HG03175 (cell line): ENCODE results near the gene MAST2.

ENCODE experiments used
- ATAC-seq: cut with Tn5 transposase; IDR thresholded peaks from one replicate; pipeline ENCODE4 v1.9.1; 2021; ENCODE audit warnings: mild to moderate bottlenecking, moderate library complexity; ENCODE audit not compliant: unreplicated experiment

MAST2 gene

DNA sequence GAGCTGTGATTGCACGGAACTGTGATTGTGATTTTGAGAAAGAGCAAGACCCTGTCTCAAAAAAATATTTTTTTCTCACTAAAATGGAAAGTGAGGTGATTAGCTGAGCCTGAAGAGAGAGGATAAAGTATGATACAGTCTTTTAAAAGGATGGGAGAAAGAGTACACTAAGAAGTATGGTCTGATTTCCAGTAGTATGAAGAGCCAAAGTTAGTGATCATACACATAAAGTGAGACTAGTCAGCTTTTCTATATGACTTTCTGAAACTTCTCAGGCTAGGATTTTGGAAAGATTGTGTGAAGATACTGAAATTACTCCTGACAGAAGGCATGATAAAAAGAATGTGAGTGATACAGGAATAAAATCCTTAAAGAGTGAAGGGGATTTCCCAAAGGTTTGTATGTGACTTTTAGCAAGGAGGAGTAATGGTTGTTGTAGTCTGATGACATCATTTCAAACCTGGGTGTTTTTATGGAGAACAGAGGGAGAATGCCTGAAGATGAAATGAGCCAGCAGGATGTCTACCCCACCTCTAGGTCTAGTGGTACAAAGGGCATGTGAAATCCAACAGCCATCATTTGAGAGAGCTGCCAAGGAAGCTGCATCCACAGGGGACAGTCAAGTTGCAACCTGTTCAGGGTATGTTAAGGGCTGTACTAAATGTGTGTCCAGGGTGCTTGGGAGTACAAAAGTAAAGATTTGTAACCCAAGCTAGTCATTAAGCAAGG is 171.3 kb downstream of the MAST2 start:
- ATAC-seq = no peak

DNA sequence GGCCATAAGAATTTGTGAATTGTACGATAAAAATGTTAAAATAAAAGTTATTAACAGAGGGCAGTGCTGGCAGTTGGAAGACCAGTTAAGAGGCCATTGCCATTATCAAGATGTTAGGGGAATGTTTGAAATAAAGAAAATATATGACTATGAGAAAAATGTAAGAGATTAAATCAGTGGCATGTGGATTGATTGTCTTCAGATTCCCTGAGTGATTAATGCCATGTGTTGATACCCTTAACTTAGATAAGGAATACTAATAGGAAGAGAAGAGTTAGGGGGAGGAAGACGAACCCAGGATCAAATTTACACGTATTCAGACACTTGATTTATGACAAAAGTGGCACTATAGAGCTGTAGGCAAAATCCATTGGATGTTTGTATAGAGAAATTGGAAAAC is 173.2 kb downstream of the MAST2 start:
- ATAC-seq = no peak

DNA sequence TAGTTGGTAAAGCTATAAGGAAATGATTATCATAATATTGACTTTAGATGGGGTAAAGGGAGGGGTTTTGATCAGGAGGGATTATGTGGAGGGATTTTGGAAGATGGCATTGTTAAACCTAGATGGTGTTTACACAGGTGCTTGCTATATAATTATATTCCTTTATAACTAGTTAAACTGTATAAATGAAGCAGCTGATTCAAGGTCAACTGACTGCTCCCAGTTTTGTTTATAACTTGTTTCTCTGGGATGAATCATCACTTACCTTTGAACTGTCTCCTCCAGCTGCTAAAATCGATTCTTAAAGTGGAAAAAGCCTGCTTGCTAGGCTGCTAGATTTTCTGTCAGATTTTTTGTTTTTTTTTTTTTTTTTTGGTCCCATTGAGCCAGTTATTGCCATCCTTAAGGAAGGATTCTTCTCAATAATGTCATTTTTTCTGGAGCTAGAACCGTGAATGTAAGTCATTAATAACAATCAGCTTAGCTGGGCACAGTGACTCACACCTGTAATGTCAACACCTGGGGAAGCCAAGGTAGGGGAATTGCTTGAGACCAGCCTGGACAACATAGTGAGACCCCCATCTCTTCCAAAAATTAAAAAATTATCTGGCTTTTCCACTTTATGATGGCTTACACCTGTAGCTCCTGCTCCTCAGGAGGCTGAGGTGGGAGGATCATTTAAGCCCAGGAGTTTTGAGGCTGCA is 175.8 kb downstream of the MAST2 start:
- no peak for ATAC-seq

DNA sequence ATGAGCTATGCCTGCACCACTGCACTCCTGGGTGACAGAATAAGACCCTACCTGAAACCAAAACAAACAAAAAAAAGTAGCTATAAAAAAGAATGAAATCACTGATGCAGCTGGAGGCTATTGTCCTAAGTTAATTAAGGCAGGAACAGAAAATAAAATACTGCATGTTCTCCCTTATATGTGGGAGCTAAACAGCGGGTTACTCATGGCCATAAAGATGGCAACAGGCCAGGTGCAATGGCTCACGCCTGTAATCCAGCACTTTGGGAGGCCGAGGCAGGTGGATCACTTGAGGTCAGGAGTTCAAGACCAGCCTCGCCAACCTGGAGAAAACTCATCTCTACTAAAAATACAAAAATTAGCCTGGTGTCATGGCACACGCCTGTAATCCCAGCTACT is 176.4 kb downstream of the MAST2 start:
- no peak for ATAC-seq

DNA sequence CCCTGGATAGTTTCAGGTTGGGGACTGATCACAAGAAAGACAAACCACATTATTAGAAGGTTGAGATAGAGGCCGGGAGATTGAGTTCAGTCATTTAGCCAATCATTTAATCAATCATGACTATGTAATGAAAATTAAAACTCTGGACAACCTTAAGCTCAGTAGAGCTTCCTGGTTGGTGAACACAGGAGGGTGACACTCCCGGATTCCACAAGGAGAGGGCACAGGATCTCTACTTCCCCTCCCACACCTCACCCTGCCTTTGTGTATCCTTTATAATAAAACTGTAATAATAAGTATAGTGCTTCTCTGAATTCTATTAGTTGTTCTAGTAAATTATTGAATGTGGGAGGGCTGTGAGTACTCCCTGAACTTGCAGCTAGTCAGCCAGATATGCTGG is 178.9 kb downstream of the MAST2 start:
- no peak for ATAC-seq

DNA sequence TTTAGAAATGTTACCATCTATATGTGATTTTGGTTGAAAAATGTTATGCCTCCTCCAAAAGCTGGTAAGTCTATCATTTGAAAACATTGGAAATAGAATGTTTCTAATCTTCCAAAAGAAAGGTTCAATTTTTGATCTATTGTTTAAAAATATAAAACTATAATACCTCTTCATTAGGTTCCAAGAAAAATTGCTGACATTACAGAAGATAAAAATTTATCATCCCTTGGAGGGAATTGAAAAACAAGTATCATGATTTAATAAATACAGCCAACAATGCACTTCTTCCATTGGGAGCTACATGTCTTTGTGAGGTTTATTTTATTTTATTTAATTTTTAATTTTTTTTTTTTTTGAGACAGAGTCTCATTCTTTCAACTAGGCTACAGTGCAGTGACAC is 180.6 kb downstream of the MAST2 start:
- no peak for ATAC-seq

DNA sequence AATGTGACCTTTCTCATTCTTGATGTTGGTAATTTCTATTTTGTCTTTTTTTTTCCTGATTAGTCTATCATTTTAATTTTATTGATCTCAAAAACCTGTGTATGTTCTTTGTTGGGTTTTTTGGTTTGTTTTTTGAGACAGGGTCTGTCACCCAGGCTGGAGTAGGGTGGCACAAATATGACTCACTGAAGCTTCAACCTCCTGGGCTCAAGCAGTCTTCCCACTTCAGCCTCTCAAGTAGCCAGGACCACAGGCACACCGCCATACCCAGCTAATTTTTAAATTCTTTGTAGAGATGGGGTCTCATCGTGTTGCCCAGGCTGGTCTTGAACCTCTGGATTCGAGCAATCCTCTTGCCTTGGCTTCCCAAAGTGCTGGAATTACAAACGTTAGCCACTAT is 183.8 kb downstream of the MAST2 start:
- no peak for ATAC-seq

DNA sequence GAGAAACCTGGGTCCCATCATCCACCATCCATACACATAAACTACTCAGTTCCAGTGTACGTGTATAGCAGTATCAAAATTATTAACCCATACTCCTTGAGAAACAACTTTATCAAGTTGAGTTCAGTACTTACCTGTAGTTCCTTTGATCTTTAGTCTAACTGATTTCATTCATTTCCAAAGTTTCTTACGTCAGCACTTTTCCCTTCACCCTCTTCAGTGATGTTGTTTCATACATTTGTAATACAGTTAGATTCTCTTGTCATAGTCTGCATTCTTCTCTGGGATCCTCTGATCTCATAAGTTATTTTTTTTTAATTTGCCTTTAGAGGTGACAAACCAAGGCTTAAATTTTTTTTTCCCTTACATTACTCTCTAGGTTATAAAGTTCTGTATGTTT is 185.8 kb downstream of the MAST2 start:
- no peak for ATAC-seq

DNA sequence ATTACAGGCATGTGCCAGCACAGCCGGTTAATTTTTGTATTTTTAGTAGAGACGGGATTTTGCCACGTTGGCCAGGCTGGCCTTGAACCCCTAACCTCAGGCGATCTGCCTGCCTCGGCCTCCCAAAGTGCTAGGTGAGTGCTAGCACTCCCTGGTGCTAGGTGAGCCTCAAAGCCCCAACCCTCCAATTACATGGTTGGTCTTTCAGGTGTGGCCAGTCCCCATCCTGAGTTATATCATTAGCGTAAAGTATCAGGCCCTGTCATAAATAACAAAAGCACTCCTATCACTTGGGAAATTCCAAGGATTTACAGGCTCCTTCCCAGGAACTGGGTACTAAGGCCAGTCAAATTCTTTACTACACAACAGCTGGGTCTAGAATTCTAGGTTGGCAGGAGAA is 191.0 kb downstream of the MAST2 start:
- no peak for ATAC-seq

DNA sequence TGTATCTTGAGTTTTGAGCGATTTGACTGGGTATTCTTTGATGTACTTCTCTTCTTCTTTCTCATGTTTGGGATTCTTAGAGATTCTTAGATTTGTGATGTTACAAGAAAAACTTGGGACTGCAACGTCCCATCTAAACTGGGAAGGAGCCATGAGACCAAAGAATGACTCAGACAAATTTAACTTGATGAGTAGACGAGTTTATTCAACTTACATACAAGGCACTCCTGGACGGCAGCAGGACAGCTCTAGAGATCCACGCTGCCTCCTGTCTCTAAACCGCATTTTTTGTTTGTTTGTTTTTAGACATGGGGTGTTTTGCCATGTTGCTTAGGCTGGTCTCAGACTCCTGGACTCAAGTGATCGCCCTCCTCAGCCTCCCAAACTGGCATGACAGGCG is 191.9 kb downstream of the MAST2 start:
- no peak for ATAC-seq

DNA sequence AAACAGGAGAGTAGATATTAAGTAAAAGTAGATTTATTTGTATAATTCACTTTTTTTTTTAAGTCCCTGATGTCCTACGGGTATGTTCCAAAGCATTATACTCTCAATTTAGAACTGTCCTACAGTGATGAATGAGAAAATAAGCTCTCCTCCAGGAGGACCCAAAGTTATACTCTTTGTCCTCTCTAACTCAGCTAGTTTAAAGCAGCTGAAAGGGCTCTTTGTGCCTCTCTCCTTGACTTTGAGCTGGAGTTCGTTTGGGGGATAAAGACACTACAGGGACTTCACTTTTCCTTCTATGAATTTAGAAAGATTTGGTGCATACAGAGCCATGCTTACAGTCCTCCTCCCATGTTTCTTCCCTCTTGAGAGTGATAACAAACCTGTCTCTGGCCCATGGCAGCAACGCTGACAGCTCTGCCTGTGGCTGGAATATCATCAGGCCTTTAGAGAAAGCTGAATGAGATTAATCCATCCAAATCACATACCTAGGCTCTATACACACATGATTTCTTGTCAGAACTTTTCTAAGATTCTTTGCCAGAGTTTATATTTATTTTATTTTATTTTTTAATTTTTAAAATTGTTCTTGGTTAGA is 194.7 kb downstream of the MAST2 start:
- ATAC-seq = no peak

DNA sequence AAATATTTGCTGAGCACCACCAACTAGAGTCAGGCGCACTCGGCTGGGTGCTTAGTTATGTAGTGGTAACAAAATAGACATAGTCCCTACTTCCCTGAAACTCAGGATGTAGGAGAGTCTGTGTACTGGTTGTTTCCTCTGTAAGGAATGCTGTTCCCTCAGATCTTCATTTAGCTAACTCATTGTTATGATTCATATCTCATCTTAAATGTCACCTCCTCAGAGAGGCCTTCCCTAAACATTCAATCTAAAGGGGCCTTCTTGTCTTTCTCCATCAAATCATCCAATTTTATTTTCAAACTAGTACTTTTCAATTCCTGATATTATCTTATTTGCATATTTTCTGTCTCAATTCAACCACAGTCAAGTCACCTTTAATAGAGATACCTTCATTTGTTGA is 196.1 kb downstream of the MAST2 start:
- ATAC-seq = no peak

DNA sequence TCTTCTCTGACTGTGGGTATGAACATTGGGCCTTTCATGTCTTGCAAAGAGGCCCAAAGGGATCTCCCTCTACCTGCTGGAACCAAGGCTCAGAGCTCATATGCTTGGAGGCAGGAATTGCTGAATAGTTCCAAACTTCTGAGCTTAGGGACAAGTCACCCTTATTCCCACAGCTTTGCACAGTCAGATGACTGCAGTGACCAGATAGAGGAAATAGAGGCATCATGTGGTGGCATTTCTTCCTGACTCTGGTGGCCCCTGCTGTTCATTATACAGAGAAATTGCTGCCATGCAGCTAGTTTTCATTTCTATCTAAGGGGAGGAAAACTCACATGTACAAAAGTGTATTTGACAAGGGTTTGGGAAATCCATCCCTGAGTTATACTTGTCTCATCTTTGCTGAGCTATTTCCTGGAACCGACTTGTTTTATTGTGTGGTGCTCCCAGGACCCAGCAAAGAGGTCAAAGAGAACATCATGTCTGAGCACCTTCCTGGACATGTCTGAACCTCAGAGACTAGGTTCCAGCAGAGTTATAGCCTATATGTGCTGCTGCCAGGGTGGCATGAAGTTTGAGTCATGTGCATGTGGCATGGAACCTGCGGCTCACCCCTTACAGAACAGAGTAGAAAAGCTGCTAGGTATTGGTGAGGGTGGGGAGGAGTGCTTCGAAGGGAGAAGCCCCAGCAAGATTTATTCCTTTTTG is 197.8 kb downstream of the MAST2 start:
- ATAC-seq = no peak

DNA sequence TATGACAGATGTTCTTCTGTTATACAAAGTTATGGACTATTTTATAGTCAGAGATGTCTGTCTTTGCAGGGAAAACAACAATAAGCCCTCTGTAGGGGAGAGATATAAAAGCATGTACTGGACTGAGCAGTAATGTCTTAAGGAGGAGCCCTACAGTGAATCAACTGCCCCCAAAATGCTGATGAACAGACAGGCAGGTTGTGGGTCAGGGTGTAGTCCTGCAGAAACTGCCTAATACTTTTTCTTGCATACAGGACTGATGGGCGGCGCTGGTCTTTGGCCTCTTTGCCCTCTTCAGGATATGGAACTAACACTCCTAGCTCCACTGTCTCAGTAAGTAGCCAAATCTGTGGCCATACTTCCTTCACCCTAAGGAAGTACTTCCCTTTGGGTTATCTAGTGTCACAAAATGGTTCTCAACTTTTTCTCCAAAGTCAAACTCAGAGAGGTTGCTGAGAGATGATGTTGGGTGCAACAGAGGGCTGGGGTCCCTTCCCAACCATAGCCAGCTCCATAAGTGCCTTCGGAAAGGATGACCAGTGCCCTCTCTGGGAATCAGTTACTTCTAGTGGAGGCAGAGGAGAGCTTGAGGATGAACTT is 199.2 kb downstream of the MAST2 start:
- no peak for ATAC-seq

DNA sequence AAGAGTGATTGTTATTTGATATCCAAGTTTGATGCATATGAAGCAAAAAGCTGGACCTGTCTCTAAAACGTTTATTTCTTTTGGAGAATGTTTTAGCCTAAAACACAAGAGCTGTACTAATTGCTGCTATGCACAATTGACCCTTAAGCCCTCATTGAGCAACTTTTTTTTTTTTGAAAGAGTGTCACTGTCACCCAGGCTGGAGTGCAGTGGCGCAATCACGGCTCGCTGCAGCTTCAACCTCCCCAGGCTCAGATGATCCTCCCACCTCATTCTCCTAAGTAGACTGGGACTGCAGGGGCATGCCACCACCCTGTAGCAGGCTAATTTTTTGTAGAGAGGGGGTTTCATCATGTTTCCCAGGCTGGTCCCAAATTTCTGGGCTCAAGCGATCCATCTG is 199.9 kb downstream of the MAST2 start:
- no peak for ATAC-seq

DNA sequence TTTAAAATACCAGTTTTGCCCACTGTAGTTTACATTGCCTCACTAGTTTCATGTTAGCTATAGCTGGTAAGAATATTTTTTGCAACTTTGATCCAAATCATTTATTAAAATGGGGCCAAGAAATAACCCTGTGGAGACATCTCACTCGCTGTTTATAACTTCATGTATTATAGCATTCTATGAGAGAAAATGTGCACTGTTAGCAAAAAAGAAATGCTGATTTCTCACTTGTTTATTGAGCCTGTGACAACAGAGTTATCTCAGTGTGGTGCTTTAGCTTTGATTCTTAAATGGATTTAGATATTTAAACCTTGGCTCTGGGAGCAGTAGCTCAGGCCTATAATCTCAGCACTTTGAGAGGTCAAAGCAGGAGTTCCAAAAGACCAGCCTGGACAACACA is 201.1 kb downstream of the MAST2 start:
- ATAC-seq = no peak

DNA sequence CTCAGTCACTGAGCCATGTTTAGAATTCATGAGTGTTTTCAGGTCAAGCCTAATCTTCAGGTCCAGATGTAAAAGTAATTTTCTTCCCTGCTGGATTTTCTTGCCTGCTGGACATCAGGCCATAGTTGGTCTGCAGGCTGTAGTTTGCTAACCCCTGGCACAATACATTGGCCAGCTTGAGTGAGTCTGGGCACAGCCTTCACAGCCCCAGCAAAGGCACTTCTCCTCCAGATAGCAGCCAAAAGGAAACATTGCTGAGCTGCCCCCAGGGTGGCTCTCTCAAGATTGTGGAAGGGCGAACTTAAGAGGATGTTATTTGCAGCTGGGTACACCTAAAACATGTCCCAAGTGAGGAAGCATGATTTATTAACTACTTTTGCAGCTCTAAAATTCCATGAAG is 202.2 kb downstream of the MAST2 start:
- ATAC-seq = no peak

DNA sequence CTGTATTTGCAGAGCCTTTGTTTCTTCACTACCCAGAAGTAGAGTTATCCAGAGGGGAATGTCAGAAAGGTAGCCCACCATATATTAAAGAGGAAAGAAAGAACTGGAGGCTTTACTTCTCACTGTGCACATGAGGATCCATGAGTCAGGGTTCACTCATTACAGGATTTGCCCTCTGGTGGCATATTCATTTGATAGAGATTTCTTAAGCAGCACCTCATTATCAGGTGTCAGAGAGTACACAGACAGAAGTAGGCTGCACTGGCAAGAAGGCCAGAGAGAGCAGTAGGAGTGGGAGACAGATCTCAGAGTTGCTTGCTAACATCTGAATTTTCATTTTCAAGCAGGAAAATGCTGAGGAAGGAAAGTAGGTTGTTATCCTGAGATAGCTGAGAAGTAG is 205.2 kb downstream of the MAST2 start:
- no peak for ATAC-seq

DNA sequence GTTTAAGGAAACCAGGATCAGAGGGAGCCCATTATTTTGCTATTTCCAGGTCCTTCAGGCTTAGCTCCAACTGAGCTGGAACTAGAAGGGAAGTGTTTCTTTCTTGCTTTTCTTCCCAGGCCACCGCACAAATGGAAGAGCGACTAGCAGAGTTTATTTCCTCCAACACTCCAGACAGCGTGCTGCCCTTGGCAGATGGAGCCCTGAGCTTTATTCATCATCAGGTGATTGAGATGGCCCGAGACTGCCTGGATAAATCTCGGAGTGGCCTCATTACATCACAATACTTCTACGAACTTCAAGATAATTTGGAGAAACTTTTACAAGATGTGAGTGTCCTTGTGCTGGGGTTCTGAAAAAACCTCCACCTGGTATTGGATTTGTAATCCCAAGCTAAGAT is 207.2 kb downstream of the MAST2 start:
- ATAC-seq = no peak

DNA sequence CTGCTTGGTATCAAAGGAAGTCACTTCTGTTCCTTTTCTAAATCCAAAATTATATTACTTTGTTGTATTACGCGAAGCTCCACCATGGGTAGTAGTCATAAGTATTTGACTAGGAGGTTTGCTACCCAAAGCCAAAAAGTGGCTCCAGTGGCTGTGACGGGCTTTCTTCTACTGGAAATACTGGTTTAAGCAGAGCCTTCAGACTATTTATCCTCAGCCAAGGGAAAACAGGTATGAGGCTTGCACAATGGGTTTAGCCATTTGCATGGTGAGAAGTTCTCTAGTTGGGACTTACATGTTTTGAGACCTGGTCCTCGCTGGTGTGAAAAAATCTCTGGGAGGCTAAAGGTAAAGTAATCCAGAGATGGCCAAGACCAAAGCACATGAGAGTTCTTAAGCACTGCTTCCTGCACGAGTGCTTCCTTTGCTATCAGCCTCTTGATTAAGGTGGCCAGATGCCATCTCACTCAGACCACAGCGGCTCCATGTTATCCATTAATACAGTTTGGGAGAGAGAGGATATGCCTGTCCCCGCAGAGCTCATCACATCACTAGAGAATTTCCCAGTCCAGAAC is 207.8 kb downstream of the MAST2 start:
- no peak for ATAC-seq

DNA sequence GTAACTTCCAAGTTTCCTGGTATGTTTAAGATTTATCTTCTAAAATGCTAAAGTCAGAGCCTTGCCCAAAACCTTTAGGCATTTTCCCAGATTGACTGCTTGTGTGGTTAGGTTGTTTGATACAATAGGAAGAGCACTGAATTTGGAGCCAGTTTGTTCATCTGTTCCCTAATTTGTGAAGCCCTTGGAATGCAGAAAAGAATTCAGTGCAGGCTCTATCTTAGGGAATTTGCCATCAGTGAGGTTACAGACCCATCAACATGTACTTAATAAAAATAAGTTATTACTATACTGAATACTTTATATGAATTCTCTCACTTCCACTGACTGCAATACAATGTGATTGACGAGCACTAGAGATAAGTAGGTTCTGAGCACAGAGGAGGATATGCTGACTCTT is 208.8 kb downstream of the MAST2 start:
- ATAC-seq = no peak
